Retina (tissue), 1 donor: ENCODE measurements around the gene UBE2V1.
"Not testable (repeated sequence)": the region's sequence is repeated elsewhere in the genome, so short reads cannot be mapped to it uniquely, and the experiment has no call there.

Experiments
- DNase-seq: peaks from one replicate; pipeline ENCODE4 v3.0.0-alpha.2; 2016

The UBE2V1 gene

DNA sequence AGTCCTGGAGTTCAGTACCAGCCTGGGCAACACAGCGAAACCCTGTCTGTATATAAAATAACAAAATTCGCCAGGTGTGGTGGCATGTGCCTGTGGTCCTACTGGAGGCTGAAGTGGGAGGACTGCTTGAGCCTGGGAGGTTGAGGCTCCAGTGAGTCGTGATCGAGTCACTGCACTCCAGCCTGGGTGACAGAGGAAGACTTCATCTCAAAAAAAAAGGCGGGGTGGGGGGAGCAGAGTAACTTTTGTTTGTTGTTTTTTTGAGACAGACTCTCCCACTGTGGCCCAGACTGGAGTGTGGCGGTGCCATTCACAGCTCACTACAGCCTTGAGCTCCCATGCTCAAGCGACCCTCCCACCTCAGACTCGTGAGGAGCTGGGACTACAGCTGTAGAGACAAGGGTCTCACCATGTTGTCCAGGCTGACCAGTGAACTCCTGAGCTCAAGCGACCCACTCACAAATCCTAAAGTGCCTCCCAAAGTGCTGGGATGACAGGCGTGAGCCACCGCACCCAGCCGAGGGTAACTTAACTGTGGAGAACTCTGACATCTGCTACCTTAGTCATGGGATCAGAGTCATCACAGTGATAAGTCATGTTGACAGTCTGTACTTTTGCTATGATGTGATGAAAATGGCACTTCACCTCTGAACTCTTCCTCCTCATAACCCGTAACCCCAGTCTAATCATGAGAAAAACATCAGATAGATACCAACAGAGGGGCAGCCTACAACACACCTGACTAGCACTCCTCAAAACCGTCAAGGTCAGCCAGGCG lies 24.1 kb upstream of the UBE2V1 start:
- no peak for DNase-seq

DNA sequence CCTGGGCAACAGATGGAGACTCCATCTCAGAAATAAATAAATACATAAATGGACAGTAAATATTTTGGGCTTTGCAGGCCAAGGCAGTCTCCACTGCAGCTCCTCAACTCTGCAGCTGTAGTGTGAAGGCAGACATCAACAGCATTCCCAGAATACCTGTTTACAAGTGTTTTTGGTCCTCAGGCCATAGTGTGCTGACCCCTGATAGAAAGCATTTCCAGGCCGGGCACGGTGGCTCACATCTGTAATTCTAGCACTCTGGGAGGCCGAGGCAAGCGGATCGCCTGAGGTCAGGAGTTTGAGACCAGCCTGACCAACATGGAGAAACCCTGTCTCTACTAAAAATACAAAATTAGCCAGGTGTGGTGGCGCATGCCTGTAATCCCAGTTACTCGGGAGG lies 22.2 kb upstream of the UBE2V1 start:
- not testable (repeated sequence) for DNase-seq

DNA sequence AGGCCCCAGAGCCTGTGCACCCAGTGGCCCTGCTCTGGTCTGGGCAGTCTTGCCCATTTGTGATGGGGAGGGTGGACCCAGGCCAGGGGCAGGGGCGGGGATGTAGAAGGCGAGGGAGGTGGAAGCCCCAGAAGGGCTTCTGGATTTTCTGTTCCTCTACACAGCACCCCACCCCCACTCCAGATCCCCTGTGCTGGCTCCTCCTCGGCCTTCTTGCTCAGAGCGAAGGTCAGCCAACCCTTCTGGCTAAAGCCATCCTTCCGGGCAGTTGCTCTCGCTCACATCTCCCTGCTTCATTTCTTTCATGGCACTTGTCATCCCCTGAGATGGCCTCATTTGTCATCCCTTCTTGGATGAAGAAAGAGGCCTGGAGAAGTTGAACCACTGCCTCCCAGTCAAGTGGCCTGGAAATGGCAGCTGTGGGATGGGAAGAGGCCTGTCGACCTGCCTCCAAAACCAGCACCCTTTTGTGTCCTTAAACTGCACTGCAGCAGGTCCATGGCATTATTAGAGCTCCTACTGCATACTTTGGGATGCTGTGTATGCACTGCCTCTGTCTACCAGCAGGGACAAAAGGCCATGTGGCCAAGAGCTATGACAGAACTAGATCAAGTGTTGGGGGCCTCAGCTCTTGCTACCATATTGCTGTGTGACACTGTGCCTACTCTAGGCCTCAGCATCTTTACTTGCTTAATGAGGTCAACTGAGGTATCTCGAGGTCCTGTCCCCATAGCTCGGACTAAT lies 20.7 kb upstream of the UBE2V1 start:
- no peak for DNase-seq

DNA sequence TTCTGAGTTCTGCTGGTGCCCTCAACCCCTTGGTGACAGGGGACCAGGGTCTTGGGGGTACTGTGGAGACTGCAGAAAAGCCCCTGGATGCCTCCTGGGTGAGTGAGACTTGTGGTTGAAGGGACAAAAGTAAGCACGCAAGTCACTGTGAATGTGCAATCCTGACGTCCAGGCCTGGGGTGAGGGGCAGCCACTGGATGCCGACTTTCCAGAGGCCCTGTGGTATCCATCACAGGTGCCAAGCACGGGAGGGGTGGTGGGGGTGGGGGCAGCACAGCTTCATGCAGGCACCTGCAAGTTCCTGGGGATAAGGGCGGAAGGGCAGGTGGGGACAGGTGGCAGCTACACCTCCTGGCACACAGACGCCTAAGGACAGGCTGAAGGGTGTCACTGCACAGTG lies 20.1 kb upstream of the UBE2V1 start:
- no peak for DNase-seq

- no peak for DNase-seq
Measured at GRCh38 chr20:50130995-50131394, 18.0 kb upstream of the UBE2V1 start.

DNA sequence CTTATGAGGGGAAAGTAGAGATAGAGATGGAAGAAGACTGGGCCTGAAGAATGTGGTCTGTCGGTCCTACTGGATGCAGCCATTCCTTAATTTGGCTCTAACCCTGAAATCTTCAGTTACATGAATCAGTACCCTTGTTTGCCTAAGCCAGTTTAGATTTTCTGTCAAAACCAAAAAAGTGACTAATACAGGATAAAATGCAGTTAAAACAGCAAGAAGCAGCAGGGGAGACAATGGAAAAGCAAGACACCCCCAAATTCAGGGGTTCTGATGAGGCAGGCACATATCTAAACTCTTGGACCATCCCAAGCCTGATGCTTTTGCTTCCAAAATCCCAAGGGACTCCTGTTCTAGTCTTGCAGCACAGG lies 17.4 kb upstream of the UBE2V1 start:
- no peak for DNase-seq

GRCh38 chr20:50129662-50130355 lies 16.9 kb upstream of the UBE2V1 start:
- DNase-seq, result no peak

GRCh38 chr20:50128520-50128905 lies 15.6 kb upstream of the UBE2V1 start:
- no peak for DNase-seq

DNA sequence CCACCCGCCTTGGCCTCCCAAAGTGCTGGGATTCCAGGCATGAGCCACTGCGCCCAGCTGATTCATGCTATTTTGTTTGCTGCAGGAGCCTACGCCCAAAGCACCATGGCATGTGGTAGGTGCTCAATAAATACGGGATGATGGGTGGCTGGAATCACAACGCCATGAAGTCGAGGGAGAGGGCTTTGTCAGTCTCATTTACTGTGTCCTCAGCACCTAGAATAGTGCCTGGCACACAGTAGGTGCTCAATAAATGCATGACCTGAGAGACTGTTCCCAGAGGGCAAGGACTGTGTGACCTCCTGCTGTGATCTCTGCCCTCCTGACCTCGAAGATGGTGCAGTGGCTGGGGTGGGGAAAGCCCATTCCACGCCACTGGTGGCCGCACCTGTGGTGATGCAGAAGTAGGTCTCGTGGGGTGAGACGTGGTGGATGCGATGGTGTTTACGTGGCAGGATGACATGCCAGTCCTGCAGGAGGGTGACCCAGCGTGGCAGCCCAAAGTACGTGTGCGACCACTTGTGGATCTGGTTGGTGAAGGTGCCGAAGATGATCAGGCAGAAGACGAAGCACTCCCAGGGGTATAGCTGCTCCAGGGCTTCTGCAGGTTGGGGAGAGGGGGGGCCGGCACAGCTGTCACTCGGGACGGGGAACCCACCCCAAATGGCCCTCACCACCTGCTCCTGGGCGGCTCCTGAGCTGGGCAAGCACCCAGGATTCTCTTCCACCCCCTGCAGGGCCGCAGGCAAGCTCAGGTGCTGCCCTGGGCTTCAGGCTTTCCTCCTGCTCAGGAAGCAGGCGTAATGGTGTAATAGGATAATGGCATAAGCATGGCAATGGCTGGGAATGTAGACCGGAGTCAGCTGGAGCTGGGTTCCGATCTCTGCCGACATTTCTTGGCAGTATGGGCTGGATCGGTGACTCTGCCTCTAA lies 14.9 kb upstream of the UBE2V1 start:
- no peak for DNase-seq

- no peak for DNase-seq
Measured at GRCh38 chr20:50126662-50127061, 13.7 kb upstream of the UBE2V1 start.

DNA sequence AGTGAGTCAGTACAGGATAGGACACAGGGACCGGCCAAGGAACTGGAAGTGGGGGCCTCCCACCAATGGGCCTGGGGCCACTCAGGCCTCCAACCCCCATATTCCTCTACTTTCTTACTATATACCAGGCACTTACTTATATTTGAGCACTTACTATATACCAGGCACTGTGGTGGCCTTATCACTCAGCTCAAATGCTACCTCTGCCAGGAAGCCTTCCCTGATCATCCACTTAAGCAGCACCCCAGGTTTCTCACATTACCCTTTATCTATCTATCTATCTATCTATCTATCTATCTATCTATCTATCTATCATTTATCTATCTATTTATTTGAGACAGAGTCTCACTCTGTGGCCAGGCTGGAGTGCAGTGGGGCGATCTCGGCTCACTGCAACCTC lies 12.3 kb upstream of the UBE2V1 start:
- no peak for DNase-seq

- no peak for DNase-seq
Measured at GRCh38 chr20:50124496-50124895, 11.5 kb upstream of the UBE2V1 start.

- no peak for DNase-seq
Measured at GRCh38 chr20:50123418-50123817, 10.5 kb upstream of the UBE2V1 start.

- DNase-seq, result no peak
Measured at GRCh38 chr20:50122763-50123162, 9.8 kb upstream of the UBE2V1 start.

- DNase-seq, result no peak
Measured at GRCh38 chr20:50121858-50122271, 8.9 kb upstream of the UBE2V1 start.

- DNase-seq, result peak; percentile 50
Measured at GRCh38 chr20:50120935-50121693, 8.2 kb upstream of the UBE2V1 start.

GRCh38 chr20:50118203-50118602 lies 5.3 kb upstream of the UBE2V1 start:
- DNase-seq, result no peak

DNA sequence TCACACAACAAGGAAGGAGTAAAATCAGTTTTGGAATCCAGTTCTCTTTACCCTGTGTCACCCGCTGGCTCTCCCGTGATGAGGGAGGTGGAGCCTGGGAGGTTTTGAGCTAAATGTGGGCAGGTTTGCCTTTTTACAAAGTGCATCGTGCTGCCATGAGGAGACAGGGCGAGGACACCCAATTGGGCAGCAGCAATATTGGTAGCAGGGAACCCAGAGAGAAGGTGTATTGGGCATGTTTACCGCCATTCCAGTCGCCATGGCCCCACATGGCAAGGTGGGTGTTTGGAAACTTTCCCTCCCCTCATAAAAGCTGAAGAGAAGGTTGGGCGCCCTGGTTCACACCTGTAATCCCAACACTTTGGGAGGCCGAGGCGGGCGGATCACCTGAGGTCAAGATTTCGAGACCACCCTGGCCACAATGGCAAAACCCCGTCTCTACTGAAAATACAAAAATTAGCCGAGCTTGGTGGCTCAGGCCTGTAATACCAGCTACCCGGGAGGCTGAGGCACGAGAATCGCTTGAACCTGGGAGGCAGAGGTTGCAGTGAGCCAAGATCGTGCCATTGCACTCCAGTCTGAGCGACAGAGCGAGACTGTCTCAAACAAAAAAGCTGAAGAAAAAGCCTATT lies 3.5 kb upstream of the UBE2V1 start:
- DNase-seq, result no peak

- DNase-seq, result peak; percentile 95
Measured at GRCh38 chr20:50115591-50116367, 2.8 kb upstream of the UBE2V1 start.

DNA sequence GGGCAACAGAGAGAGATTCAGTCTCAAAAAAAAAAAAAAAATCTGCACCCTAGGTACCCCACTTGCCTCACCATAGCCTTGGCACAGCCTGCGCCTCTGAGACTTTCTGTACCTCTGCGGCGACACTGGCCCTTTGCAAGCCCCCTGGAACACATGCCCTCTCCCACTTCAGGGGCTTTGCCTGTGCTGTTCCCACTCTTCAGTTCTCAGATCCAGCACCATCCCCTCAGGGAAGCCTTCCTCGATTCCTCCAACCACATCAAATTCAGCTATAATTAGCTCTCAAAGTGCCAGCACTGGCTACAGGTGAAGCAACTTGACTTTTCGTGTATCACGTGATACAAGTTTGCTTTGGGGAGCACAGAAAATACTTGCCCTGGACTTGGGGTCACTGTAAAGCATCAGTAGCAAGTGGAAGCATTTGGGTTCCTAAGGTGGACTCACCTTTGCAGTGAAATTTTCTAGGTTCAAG lies 2.1 kb upstream of the UBE2V1 start:
- DNase-seq, result no peak
